ENCODE measurements around the gene KIF13A.

KIF13A gene

GRCh38 chr6:17714879-17715851, 272.3 kb downstream of the KIF13A start:
- DNase-seq (ENCODE audit: low read depth, low spot score): no peak
- no CpG with 5 or more reads among the region's 10 CpGs for WGBS (ENCODE audit: insufficient coverage, insufficient read length)
- Histone ChIP-seq H3K27me3 (ENCODE audit: control insufficient read depth, insufficient read depth, low read length) (no peaks in the 10 kb centered on the region), H3K4me3 (ENCODE audit: low read length) (no peak overlapping the region), H3K36me3 (ENCODE audit: control insufficient read depth, insufficient read depth, low read length) (no peaks in the 10 kb centered on the region), H3K27ac (ENCODE audit: low read length) (no peak overlapping the region), H3K4me1 (ENCODE audit: control insufficient read depth, insufficient read depth, low read length) (no peaks in the 10 kb centered on the region), H3K9me3 (ENCODE audit: control insufficient read depth, insufficient read depth, low read length) (no peaks in the 10 kb centered on the region)

- no peaks in the 10 kb centered on the region for H3K4me1 ChIP-seq (ENCODE audit: control insufficient read depth, insufficient read depth, low read length)
- no peak overlapping the region for H3K27ac ChIP-seq (ENCODE audit: low read length)
- H3K9me3 ChIP-seq (ENCODE audit: control insufficient read depth, insufficient read depth, low read length): no peaks in the 10 kb centered on the region
- DNase-seq (ENCODE audit: low read depth, low spot score): no peak
- H3K36me3 ChIP-seq (ENCODE audit: control insufficient read depth, insufficient read depth, low read length): no peaks in the 10 kb centered on the region
- no peak overlapping the region for H3K4me3 ChIP-seq (ENCODE audit: low read length)
- H3K27me3 ChIP-seq (ENCODE audit: control insufficient read depth, insufficient read depth, low read length): no peaks in the 10 kb centered on the region
These were observed 273.3 kb downstream of the KIF13A start for GRCh38 chr6:17714177-17714576.

- H3K27ac ChIP-seq (ENCODE audit: low read length): no peak overlapping the region
- H3K9me3 ChIP-seq (ENCODE audit: control insufficient read depth, insufficient read depth, low read length): no peaks in the 10 kb centered on the region
- no peak overlapping the region for H3K4me3 ChIP-seq (ENCODE audit: low read length)
- WGBS (ENCODE audit: insufficient coverage, insufficient read length): no CpG with 5 or more reads among the region's 1 CpG
- no peaks in the 10 kb centered on the region for H3K36me3 ChIP-seq (ENCODE audit: control insufficient read depth, insufficient read depth, low read length)
- no peak for DNase-seq (ENCODE audit: low read depth, low spot score)
- no peaks in the 10 kb centered on the region for H3K27me3 ChIP-seq (ENCODE audit: control insufficient read depth, insufficient read depth, low read length)
- no peaks in the 10 kb centered on the region for H3K4me1 ChIP-seq (ENCODE audit: control insufficient read depth, insufficient read depth, low read length)
These were observed 274.9 kb downstream of the KIF13A start for GRCh38 chr6:17712576-17712975.

- no peaks in the 10 kb centered on the region for H3K9me3 ChIP-seq (ENCODE audit: control insufficient read depth, insufficient read depth, low read length)
- H3K4me3 ChIP-seq (ENCODE audit: low read length): no peak overlapping the region
- H3K36me3 ChIP-seq (ENCODE audit: control insufficient read depth, insufficient read depth, low read length): no peaks in the 10 kb centered on the region
- DNase-seq (ENCODE audit: low read depth, low spot score): no peak
- H3K27ac ChIP-seq (ENCODE audit: low read length): no peak overlapping the region
- H3K4me1 ChIP-seq (ENCODE audit: control insufficient read depth, insufficient read depth, low read length): no peaks in the 10 kb centered on the region
- WGBS (ENCODE audit: insufficient coverage, insufficient read length): no CpG with 5 or more reads among the region's 3 CpGs
- no peaks in the 10 kb centered on the region for H3K27me3 ChIP-seq (ENCODE audit: control insufficient read depth, insufficient read depth, low read length)
These were observed 277.1 kb downstream of the KIF13A start for GRCh38 chr6:17710331-17710730.

GRCh38 chr6:17709476-17709875, 278.0 kb downstream of the KIF13A start:
- Histone ChIP-seq H3K4me3 (ENCODE audit: low read length) (no peak overlapping the region), H3K4me1 (ENCODE audit: control insufficient read depth, insufficient read depth, low read length) (no peaks in the 10 kb centered on the region), H3K36me3 (ENCODE audit: control insufficient read depth, insufficient read depth, low read length) (no peaks in the 10 kb centered on the region), H3K27me3 (ENCODE audit: control insufficient read depth, insufficient read depth, low read length) (no peaks in the 10 kb centered on the region), H3K9me3 (ENCODE audit: control insufficient read depth, insufficient read depth, low read length) (no peaks in the 10 kb centered on the region), H3K27ac (ENCODE audit: low read length) (no peak overlapping the region)
- DNase-seq (ENCODE audit: low read depth, low spot score): no peak
- WGBS (ENCODE audit: insufficient coverage, insufficient read length): no CpG with 5 or more reads among the region's 2 CpGs

Data from iPS DF 6.9 (cell line).